MG63 (cell line): ENCODE results near the gene RING1. TPM values are rescaled to one million over a fixed set of nuclear protein-coding genes. Genes with fewer than 3 reads are reported as not detected.
A peak's percentile ranks its signal among the peaks of the same experiment; 100 is the strongest.
"Not testable (repeated sequence)": the region's sequence is repeated elsewhere in the genome, so short reads cannot be mapped to it uniquely, and the experiment has no call there.

Experiments
- DNase-seq: peaks from one replicate; pipeline ENCODE4 v3.0.0-alpha.2; 2020
- H3K27me3 ChIP-seq: fragments of 250-450 bp; sonication (Bioruptor Pico); 2 replicates; pipeline ENCODE4 v1.5.1; 2020; ENCODE audit warnings: mild to moderate bottlenecking, moderate library complexity
- H3K36me3 ChIP-seq: fragments of 250-450 bp; sonication (Bioruptor Pico); 2 replicates; pipeline ENCODE4 v1.5.1; 2020; ENCODE audit warnings: mild to moderate bottlenecking, moderate library complexity
- H3K4me3 ChIP-seq: fragments of 250-450 bp; sonication (Bioruptor Pico); 2 replicates; pipeline ENCODE4 v1.5.1; 2020; ENCODE audit warnings: mild to moderate bottlenecking, moderate library complexity
- H3K9me3 ChIP-seq: fragments of 250-450 bp; sonication (Bioruptor Pico); 2 replicates; pipeline ENCODE4 v1.5.1; 2020; ENCODE audit warnings: mild to moderate bottlenecking, moderate library complexity
- total RNA-seq: library from RNA; depleted of rRNA; stranded (reverse); fragments of >200 nt; shearing (Covaris generic); gene quantifications from 2 replicates; pipeline ENCODE4 v1.2.3, GENCODE V29; 2014; ENCODE audit warnings: low replicate concordance

RING1 gene
- total RNA-seq, 1 experiment from 2014 or later: 171 TPM

GRCh38 chr6:33211666-33212422 lies 3.5 kb downstream of the RING1 start:
- H3K36me3 ChIP-seq: peaks cover 27% of the 10 kb centered on the region
- H3K4me3 ChIP-seq: no peak overlapping the region
- H3K27me3 ChIP-seq: peaks cover 2% of the 10 kb centered on the region; the same call in 1 of the 2 replicates
- H3K9me3 ChIP-seq: no peaks in the 10 kb centered on the region
- DNase-seq: no peak

- no peaks in the 10 kb centered on the region for H3K9me3 ChIP-seq
- H3K27me3 ChIP-seq: peaks cover 2% of the 10 kb centered on the region; the same call in 1 of the 2 replicates
- no peak for DNase-seq
- H3K36me3 ChIP-seq: peaks cover 27% of the 10 kb centered on the region
- peak overlapping the region; percentile 41 for H3K4me3 ChIP-seq
Measured at GRCh38 chr6:33212857-33213165, 4.5 kb downstream of the RING1 start.

GRCh38 chr6:33213166-33213988 lies 5.1 kb downstream of the RING1 start:
- Histone ChIP-seq H3K27me3 (peaks cover 2% of the 10 kb centered on the region; the same call in 1 of the 2 replicates), H3K36me3 (peaks cover 23% of the 10 kb centered on the region), H3K9me3 (no peaks in the 10 kb centered on the region), H3K4me3 (peak overlapping the region; percentile 41)
- DNase-seq: peak; percentile 64

- Histone ChIP-seq H3K27me3 (peaks cover 4% of the 10 kb centered on the region; the same call in 1 of the 2 replicates), H3K36me3 (peaks cover 21% of the 10 kb centered on the region), H3K4me3 (no peak overlapping the region; the same call in 1 of the 2 replicates), H3K9me3 (no peaks in the 10 kb centered on the region)
- DNase-seq: no peak
Measured at GRCh38 chr6:33213989-33214335, 5.7 kb downstream of the RING1 start.

- H3K9me3 ChIP-seq: no peaks in the 10 kb centered on the region
- peaks cover 8% of the 10 kb centered on the region for H3K27me3 ChIP-seq
- H3K36me3 ChIP-seq: peaks cover 5% of the 10 kb centered on the region
- H3K4me3 ChIP-seq: no peak overlapping the region
- no peak for DNase-seq
Measured at GRCh38 chr6:33215271-33216116, 7.2 kb downstream of the RING1 start.

- no peaks in the 10 kb centered on the region for H3K9me3 ChIP-seq
- no peak for DNase-seq
- H3K27me3 ChIP-seq: peaks cover 14% of the 10 kb centered on the region
- H3K36me3 ChIP-seq: no peaks in the 10 kb centered on the region
- H3K4me3 ChIP-seq: no peak overlapping the region
Measured at GRCh38 chr6:33216117-33216649, 7.9 kb downstream of the RING1 start.

GRCh38 chr6:33217246-33217645 lies 8.9 kb downstream of the RING1 start:
- Histone ChIP-seq H3K9me3 (no peaks in the 10 kb centered on the region), H3K27me3 (peaks cover 21% of the 10 kb centered on the region), H3K4me3 (no peak overlapping the region), H3K36me3 (no peaks in the 10 kb centered on the region)
- no peak for DNase-seq

- no peaks in the 10 kb centered on the region for H3K36me3 ChIP-seq
- no peak for DNase-seq
- peaks cover 24% of the 10 kb centered on the region for H3K27me3 ChIP-seq
- H3K4me3 ChIP-seq: no peak overlapping the region
- no peaks in the 10 kb centered on the region for H3K9me3 ChIP-seq
Measured at GRCh38 chr6:33217681-33218080, 9.4 kb downstream of the RING1 start.

- not testable (repeated sequence) for DNase-seq
Measured at GRCh38 chr6:33226503-33227120, 18.3 kb downstream of the RING1 start.

GRCh38 chr6:33235221-33235634 lies 26.9 kb downstream of the RING1 start:
- no peak for DNase-seq
- H3K36me3 ChIP-seq: no peaks in the 10 kb centered on the region
- H3K27me3 ChIP-seq: peaks cover 18% of the 10 kb centered on the region
- no peaks in the 10 kb centered on the region for H3K9me3 ChIP-seq
- no peak overlapping the region for H3K4me3 ChIP-seq

More at GRCh38 chr6:33226503-33227120, 18.3 kb downstream of the RING1 start:
- H3K27me3 ChIP-seq: peaks cover 36% of the 10 kb centered on the region
- H3K9me3 ChIP-seq, H3K4me3 ChIP-seq, H3K36me3 ChIP-seq: not testable (repeated sequence)

- H3K4me3 ChIP-seq: no peak overlapping the region
- H3K9me3 ChIP-seq: no peaks in the 10 kb centered on the region
- DNase-seq: no peak
- peaks cover 18% of the 10 kb centered on the region for H3K27me3 ChIP-seq
- H3K36me3 ChIP-seq: no peaks in the 10 kb centered on the region
Measured at GRCh38 chr6:33236328-33236727, 28.0 kb downstream of the RING1 start.

- no peak overlapping the region for H3K4me3 ChIP-seq
- H3K36me3 ChIP-seq: no peaks in the 10 kb centered on the region
- H3K9me3 ChIP-seq: no peaks in the 10 kb centered on the region
- no peak for DNase-seq
- peaks cover 18% of the 10 kb centered on the region for H3K27me3 ChIP-seq
Measured at GRCh38 chr6:33236852-33237251, 28.6 kb downstream of the RING1 start.

GRCh38 chr6:33237741-33238140 lies 29.4 kb downstream of the RING1 start:
- no peaks in the 10 kb centered on the region for H3K9me3 ChIP-seq
- H3K27me3 ChIP-seq: peaks cover 21% of the 10 kb centered on the region
- H3K36me3 ChIP-seq: no peaks in the 10 kb centered on the region
- no peak overlapping the region for H3K4me3 ChIP-seq
- DNase-seq: no peak

- no peak overlapping the region for H3K4me3 ChIP-seq
- no peaks in the 10 kb centered on the region for H3K36me3 ChIP-seq
- no peak for DNase-seq
- H3K9me3 ChIP-seq: no peaks in the 10 kb centered on the region
- H3K27me3 ChIP-seq: peaks cover 15% of the 10 kb centered on the region
Measured at GRCh38 chr6:33241968-33242367, 33.7 kb downstream of the RING1 start.

- Histone ChIP-seq H3K36me3 (no peaks in the 10 kb centered on the region), H3K4me3 (no peak overlapping the region), H3K9me3 (no peaks in the 10 kb centered on the region), H3K27me3 (peaks cover 13% of the 10 kb centered on the region)
- DNase-seq: no peak
Measured at GRCh38 chr6:33243476-33243875, 35.2 kb downstream of the RING1 start.

- Histone ChIP-seq H3K36me3 (peaks cover 27% of the 10 kb centered on the region), H3K27me3 (no peaks in the 10 kb centered on the region), H3K9me3 (no peaks in the 10 kb centered on the region), H3K4me3 (peak overlapping the region; percentile 67)
- peak; percentile 96 for DNase-seq
Measured at GRCh38 chr6:33247977-33248642, 39.8 kb downstream of the RING1 start.
